NOMO-1 treated with DMSO at 0.1 percent for 48 hours (cell line): ENCODE data around the gene OR7G1.

Source experiments
- DNase-seq: peaks from one replicate; lab custom pipeline; 2025; ENCODE audit not compliant: unreplicated experiment; lab: John Stamatoyannopoulos, UW

OR7G1 gene

GRCh38 chr19:9115307-9115813 lies at the start of gene OR7G1:
OR7G1 (minus strand) TSS chr19:9115763; CDS start chr19:9115763, 0 bp downstream.
- DNase-seq = no peak

- no peak for DNase-seq
Measured at GRCh38 chr19:9165261-9165660, 49.7 kb upstream of the OR7G1 start.

- no peak for DNase-seq
Measured at GRCh38 chr19:9161427-9161826, 45.9 kb upstream of the OR7G1 start.

GRCh38 chr19:9159891-9160290 lies 44.3 kb upstream of the OR7G1 start:
- DNase-seq = no peak

GRCh38 chr19:9156304-9156703 lies 40.7 kb upstream of the OR7G1 start:
- no peak for DNase-seq

- no peak for DNase-seq
Measured at GRCh38 chr19:9155591-9155990, 40.0 kb upstream of the OR7G1 start.

GRCh38 chr19:9151367-9151766 lies 35.8 kb upstream of the OR7G1 start:
- DNase-seq = no peak

GRCh38 chr19:9150650-9151049 lies 35.1 kb upstream of the OR7G1 start:
- DNase-seq = no peak

GRCh38 chr19:9149997-9150396 lies 34.4 kb upstream of the OR7G1 start:
- DNase-seq = no peak

GRCh38 chr19:9148697-9149096 lies 33.1 kb upstream of the OR7G1 start:
- DNase-seq = no peak

- no peak for DNase-seq
Measured at GRCh38 chr19:9146882-9147281, 31.3 kb upstream of the OR7G1 start.

- DNase-seq = no peak
Measured at GRCh38 chr19:9144920-9145319, 29.4 kb upstream of the OR7G1 start.

- peak; percentile 92 for DNase-seq
Measured at GRCh38 chr19:9140159-9140874, 24.8 kb upstream of the OR7G1 start, which contains the start of gene ZNF317. ZNF317 (plus strand) TSS chr19:9140397; CDS start chr19:9156017, 15,620 bp downstream.

- DNase-seq = peak; percentile 58
Measured at GRCh38 chr19:9139609-9140158, 24.1 kb upstream of the OR7G1 start.

GRCh38 chr19:9132422-9132821 lies 16.9 kb upstream of the OR7G1 start:
- no peak for DNase-seq

- DNase-seq = peak; percentile 52
Measured at GRCh38 chr19:9130965-9131364, 15.4 kb upstream of the OR7G1 start.

GRCh38 chr19:9128171-9128570 lies 12.6 kb upstream of the OR7G1 start:
- peak; percentile 8 for DNase-seq

- DNase-seq = no peak
Measured at GRCh38 chr19:9126900-9127405, 11.4 kb upstream of the OR7G1 start, which contains the start of gene OR7G3. OR7G3 (minus strand) TSS chr19:9126950; CDS start chr19:9126950, 0 bp downstream.

GRCh38 chr19:9116547-9116946 lies 984 bp upstream of the OR7G1 start:
- no peak for DNase-seq

- DNase-seq = no peak
Measured at GRCh38 chr19:9109959-9110358, 5.6 kb downstream of the OR7G1 start.

- DNase-seq = no peak
Measured at GRCh38 chr19:9107375-9107774, 8.2 kb downstream of the OR7G1 start, which contains the start of gene OR7G2. OR7G2 (minus strand) TSS chr19:9107475; CDS start chr19:9103243, 4,232 bp downstream.

- no peak for DNase-seq
Measured at GRCh38 chr19:9086761-9087160, 28.8 kb downstream of the OR7G1 start, which contains the start of gene OR1M1. OR1M1 (plus strand) TSS chr19:9087061; CDS start chr19:9093245, 6,184 bp downstream.
